Skeletal muscle tissue (tissue), 4 donors: Measurements from ENCODE around the gene OR52B6. TPM values are rescaled to one million over a fixed set of nuclear protein-coding genes. Genes with fewer than 3 reads are reported as not detected.
"Not testable (repeated sequence)": the region's sequence is repeated elsewhere in the genome, so short reads cannot be mapped to it uniquely, and the experiment has no call there.

Source experiments
- H3K27ac ChIP-seq: one replicate; pipeline ENCODE4 v1.7.0; 2013; ENCODE audit warnings: mild to moderate bottlenecking, low read depth, low read length, inconsistent platforms
- H3K27me3 ChIP-seq, 3 donors: one replicate each; pipeline ENCODE4 v1.7.0; 2013; ENCODE audit warnings: low read length in 3 of 3; ENCODE audit not compliant: control insufficient read depth in 3 of 3, insufficient read depth in 3 of 3
- H3K36me3 ChIP-seq, 3 donors: one replicate each; pipeline ENCODE4 v1.7.0; 2013; ENCODE audit warnings: low read length in 3 of 3; ENCODE audit not compliant: control insufficient read depth in 3 of 3, insufficient read depth in 3 of 3
- H3K4me1 ChIP-seq, 3 donors: one replicate each; pipeline ENCODE4 v1.7.0; 2013; ENCODE audit warnings: low read length in 3 of 3, mild to moderate bottlenecking in 3 of 3; ENCODE audit not compliant: control insufficient read depth in 3 of 3, insufficient read depth in 3 of 3
- H3K4me3 ChIP-seq, 3 donors: one replicate each; pipeline ENCODE4 v1.7.0; 2013; ENCODE audit warnings: low read length in 3 of 3
- H3K9ac ChIP-seq, 3 donors: one replicate each; pipeline ENCODE4 v1.7.0; 2013; ENCODE audit warnings: low read length in 3 of 3, mild to moderate bottlenecking in 3 of 3, moderate library complexity in 2 of 3, low read depth in 1 of 3
- H3K9me3 ChIP-seq, 3 donors: one replicate each; pipeline ENCODE4 v1.7.0; 2013; ENCODE audit warnings: low read length in 3 of 3; ENCODE audit not compliant: control insufficient read depth in 3 of 3
- total RNA-seq: library from RNA; depleted of rRNA; stranded (reverse); fragments of >200 nt; gene quantifications from one replicate; pipeline ENCODE4 v1.2.3, GENCODE V29; 2014
- donor health status: Osteomylitis.

The OR52B6 gene
- total RNA-seq, 1 donor from 2014 or later: not detected

DNA sequence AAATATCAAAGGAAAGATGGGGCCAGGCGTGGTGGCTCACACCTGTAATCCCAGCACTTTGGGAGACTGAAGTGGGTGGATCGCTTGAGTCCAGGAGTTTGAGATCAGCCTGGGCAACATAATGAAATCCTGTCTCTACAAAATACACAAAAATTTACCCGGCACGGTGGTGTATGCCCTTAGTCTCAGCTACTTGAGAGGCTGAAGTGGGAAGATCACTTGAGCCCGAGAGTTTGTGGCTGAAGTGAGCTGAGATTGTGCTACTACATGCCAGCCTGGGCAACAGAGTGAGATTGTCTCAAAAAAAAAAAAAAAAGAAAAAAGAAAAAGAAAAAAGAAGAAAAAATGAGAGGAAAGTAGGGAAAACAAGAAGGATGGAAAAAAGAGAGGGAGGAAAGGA is 11.9 kb downstream of the OR52B6 start:
- no peak overlapping the region for H3K27ac ChIP-seq
- H3K9me3 ChIP-seq: no peaks in the 10 kb centered on the region
- H3K36me3 ChIP-seq: no peaks in the 10 kb centered on the region
- no peaks in the 10 kb centered on the region for H3K27me3 ChIP-seq
- H3K4me1 ChIP-seq: peaks cover 0 to 5% (median 0%) of the 10 kb centered on the region in 3 donors
- no peak overlapping the region for H3K4me3 ChIP-seq
- no peak overlapping the region for H3K9ac ChIP-seq

DNA sequence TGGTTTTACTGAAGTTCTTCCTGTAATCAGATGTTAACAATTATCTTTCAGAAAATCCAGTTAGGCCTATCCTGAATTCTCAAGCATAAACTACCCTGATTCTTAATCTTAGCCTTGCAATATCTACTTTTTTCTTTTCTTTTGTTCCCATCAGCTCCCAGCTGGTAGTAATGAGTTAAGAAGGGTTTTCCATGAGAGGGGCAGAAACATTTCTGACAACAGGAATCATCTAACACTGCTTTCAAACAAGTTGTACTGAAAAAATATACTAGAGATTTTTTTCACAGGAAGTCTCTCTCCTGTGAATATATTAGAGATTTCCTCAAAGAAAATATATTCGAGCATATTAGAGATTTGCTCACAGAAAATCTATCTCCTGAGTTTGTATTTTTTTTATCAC is 12.5 kb downstream of the OR52B6 start:
- Histone ChIP-seq H3K27ac (no peak overlapping the region), H3K4me3 (no peak overlapping the region), H3K9ac (no peak overlapping the region), H3K27me3 (no peaks in the 10 kb centered on the region), H3K4me1 (peaks cover 0 to 5% (median 3%) of the 10 kb centered on the region in 3 donors), H3K9me3 (no peaks in the 10 kb centered on the region), H3K36me3 (no peaks in the 10 kb centered on the region)

DNA sequence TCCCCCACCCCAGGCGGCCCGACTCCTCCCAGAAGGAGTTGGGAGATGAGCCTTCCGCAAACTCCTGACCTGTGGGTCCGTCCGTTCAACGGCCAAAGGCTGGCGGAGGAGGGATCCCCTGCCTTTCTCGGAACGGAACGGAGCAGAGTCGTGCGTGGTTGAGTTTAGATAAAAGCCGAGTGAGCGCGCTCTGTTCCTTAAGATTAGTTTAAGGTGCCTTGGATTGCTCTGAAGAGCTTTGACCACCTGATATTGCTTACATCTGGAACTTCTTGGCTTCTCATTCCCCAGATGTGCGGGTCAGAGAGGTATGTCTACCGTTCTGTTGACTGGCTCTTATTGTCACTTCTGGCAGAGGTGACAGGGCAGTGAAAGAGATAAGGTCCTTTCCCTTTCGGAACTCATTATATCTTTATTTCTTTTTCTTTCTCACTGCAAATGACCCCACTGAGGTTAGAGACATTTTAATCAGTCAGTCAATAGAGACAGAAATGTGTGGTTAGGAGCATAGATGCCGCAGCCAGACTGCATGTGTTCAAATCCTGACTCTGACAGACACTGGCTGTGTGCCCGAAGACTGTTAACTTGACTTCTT is 16.0 kb downstream of the OR52B6 start, which contains the start of gene TRIM6:
Gene TRIM6, plus strand, starts transcription at position 31 of the 595 bp plus-strand sequence. Its CDS starts 261 bp downstream, at position 292.
- H3K27ac ChIP-seq: no peak within 1 kb of the TSS
- peak within 1 kb of the TSS; percentile 41 to 74 (median 73) for H3K9ac ChIP-seq
- no peaks in the 10 kb centered on the region for H3K27me3 ChIP-seq
- no peaks in the 10 kb centered on the region for H3K9me3 ChIP-seq
- peaks cover 0 to 5% (median 3%) of the 10 kb centered on the region in 3 donors for H3K4me1 ChIP-seq
- peak within 1 kb of the TSS; percentile 56 to 83 (median 72) for H3K4me3 ChIP-seq
- no peaks in the 10 kb centered on the region for H3K36me3 ChIP-seq

DNA sequence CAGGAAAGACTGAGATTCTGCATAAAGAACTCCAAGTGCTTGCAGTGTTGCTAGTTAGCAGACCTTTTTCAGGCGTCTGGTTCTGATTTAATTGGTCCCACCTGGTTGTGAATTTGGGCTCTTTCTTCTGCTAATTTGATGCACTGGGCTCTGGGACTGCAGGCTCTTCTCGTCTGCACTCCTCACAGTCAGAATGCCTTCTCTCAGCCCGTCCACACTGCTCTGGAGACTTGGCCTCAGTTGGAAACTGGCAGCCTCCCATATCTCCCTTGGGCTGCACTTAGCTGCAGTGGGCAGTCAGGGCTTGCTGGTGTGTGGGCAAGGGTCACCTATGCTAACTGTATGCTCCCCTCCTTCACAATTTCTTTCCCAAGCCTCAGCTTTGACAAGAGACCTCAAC is 17.3 kb downstream of the OR52B6 start:
- no peak overlapping the region for H3K9ac ChIP-seq
- peaks cover 0 to 5% (median 3%) of the 10 kb centered on the region in 3 donors for H3K4me1 ChIP-seq
- no peaks in the 10 kb centered on the region for H3K27me3 ChIP-seq
- H3K36me3 ChIP-seq: no peaks in the 10 kb centered on the region
- no peak overlapping the region for H3K4me3 ChIP-seq
- H3K27ac ChIP-seq: no peak overlapping the region
- no peaks in the 10 kb centered on the region for H3K9me3 ChIP-seq

DNA sequence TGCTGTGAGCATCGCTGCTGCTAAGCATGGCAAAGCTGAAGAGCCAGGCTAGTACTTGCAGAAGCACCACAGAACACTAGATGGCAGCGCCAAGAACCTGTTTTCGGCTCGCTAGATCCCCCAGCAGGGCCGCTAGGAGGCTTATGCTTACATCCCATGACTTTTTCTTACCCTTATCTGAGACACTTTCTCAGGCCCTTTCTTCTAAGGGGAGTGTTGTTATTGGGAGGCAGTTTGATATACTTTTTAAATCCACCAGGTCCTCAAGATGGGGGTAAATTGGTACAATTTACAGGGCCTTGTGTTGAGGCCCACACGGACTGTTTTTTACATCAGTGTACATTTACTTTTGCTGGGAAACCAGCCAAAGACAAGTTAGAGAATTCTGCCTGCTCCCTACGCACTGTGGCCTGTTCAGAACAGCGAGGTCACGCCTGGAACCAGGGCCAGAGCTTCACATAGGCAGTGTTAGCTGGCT is 19.7 kb downstream of the OR52B6 start:
- no peak overlapping the region for H3K27ac ChIP-seq
- H3K36me3 ChIP-seq: no peaks in the 10 kb centered on the region
- H3K27me3 ChIP-seq: no peaks in the 10 kb centered on the region
- peaks cover 0 to 5% (median 3%) of the 10 kb centered on the region in 3 donors for H3K4me1 ChIP-seq
- H3K9me3 ChIP-seq: no peaks in the 10 kb centered on the region
- peak overlapping the region in 1 of 3 donors; percentile 8 for H3K9ac ChIP-seq
- no peak overlapping the region for H3K4me3 ChIP-seq

DNA sequence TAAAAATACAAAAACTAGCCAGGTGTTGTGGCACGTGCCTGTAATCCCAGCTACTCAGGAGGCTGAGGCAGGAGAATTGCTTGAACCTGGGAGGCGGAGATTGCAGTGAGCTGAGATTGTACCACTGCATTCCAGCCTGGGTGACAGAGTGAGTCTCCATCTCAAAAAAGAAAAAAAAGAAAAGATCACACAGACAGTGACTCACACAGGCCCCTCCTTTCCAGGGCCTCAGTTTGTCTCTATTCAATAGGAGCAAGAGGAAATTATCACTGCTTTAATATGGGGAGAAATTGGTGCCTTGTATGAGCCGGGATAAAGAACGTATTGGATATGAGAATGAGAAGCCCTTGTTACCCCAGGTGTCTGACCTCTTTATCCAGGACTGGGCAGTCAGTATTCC is 22.1 kb downstream of the OR52B6 start:
- H3K27me3 ChIP-seq, H3K9me3 ChIP-seq, H3K4me3 ChIP-seq, H3K4me1 ChIP-seq, H3K27ac ChIP-seq, H3K36me3 ChIP-seq, H3K9ac ChIP-seq: not testable (repeated sequence)

DNA sequence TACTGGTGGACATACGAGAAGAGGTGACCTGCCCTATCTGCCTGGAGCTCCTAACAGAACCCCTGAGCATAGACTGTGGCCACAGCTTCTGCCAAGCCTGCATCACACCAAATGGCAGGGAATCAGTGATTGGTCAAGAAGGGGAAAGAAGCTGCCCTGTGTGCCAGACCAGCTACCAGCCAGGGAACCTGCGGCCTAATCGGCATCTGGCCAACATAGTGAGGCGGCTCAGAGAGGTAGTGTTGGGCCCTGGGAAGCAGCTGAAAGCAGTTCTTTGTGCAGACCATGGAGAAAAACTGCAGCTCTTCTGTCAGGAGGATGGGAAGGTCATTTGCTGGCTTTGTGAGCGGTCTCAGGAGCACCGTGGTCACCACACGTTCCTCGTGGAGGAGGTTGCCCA is 22.6 kb downstream of the OR52B6 start:
- Histone ChIP-seq H3K4me1 (no peaks in the 10 kb centered on the region), H3K27ac (no peak overlapping the region), H3K4me3 (no peak overlapping the region), H3K36me3 (no peaks in the 10 kb centered on the region), H3K27me3 (no peaks in the 10 kb centered on the region), H3K9ac (no peak overlapping the region), H3K9me3 (no peaks in the 10 kb centered on the region)

DNA sequence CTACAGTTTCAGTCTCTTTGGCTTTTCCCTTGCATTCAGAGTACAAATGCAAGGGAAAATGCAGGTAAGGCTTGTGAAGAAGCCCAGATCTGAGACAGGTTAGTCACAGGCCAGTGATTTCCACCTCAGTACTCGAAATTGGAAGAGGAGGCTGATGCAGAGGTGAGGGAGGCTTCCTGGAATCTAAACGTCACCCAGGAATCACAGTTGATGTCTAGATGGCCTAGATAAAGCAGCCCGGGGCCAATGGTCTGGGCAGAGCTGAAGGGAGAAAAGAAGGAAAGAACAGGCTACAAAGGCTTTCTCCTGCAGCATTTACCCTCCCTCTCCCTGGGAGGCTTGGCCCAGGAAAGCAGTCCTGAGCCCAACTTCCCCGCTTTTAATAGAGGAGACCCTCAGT is 24.2 kb downstream of the OR52B6 start:
- Histone ChIP-seq H3K9ac (no peak overlapping the region), H3K9me3 (no peaks in the 10 kb centered on the region), H3K4me3 (no peak overlapping the region), H3K27ac (no peak overlapping the region), H3K27me3 (no peaks in the 10 kb centered on the region), H3K4me1 (no peaks in the 10 kb centered on the region), H3K36me3 (no peaks in the 10 kb centered on the region)

DNA sequence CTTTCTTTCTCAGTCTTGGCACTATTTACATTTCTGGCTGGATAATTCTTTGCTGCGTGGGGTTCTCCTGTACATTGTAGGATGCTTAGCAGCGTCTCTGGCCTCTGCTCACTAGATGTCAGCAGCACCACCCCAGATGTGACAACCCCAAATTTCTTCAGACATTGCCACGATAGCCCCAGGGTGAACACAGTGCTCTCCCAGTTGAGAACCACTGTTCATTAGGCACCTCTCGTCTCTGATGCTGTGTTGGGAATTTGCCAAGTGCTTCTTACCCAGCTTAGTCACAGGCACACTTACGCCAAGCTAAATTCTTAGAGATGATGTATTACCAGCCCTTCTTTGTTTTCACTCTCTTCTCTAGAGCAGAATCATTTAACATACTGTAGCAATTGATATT is 25.2 kb downstream of the OR52B6 start:
- Histone ChIP-seq H3K36me3 (no peaks in the 10 kb centered on the region), H3K27ac (no peak overlapping the region), H3K4me1 (no peaks in the 10 kb centered on the region), H3K9me3 (no peaks in the 10 kb centered on the region), H3K4me3 (no peak overlapping the region), H3K9ac (no peak overlapping the region), H3K27me3 (no peaks in the 10 kb centered on the region)

DNA sequence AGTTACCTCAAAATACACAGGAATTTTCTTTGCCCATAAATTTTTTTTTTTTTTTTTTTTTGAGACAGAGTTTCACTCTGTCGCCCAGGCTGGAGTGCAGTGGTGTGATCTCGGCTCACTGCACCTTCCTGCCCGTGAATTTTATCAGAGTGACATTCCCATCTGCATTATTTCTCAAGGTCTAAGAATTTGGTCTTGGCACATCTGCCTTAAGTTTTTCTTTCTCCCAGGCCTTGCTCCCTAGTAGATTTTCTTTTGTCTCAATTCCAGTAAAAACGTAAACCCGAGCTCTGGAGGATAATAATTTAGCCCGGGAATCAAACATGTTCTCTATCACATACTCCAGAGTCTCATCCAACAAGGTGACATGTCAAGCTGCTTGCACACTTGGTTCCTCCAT is 28.1 kb downstream of the OR52B6 start:
- Histone ChIP-seq H3K36me3 (no peaks in the 10 kb centered on the region), H3K27me3 (no peaks in the 10 kb centered on the region), H3K4me1 (no peaks in the 10 kb centered on the region), H3K27ac (no peak overlapping the region), H3K9me3 (no peaks in the 10 kb centered on the region), H3K4me3 (no peak overlapping the region), H3K9ac (no peak overlapping the region)
